ENCODE results near the gene RUSF1.

Gene RUSF1

DNA sequence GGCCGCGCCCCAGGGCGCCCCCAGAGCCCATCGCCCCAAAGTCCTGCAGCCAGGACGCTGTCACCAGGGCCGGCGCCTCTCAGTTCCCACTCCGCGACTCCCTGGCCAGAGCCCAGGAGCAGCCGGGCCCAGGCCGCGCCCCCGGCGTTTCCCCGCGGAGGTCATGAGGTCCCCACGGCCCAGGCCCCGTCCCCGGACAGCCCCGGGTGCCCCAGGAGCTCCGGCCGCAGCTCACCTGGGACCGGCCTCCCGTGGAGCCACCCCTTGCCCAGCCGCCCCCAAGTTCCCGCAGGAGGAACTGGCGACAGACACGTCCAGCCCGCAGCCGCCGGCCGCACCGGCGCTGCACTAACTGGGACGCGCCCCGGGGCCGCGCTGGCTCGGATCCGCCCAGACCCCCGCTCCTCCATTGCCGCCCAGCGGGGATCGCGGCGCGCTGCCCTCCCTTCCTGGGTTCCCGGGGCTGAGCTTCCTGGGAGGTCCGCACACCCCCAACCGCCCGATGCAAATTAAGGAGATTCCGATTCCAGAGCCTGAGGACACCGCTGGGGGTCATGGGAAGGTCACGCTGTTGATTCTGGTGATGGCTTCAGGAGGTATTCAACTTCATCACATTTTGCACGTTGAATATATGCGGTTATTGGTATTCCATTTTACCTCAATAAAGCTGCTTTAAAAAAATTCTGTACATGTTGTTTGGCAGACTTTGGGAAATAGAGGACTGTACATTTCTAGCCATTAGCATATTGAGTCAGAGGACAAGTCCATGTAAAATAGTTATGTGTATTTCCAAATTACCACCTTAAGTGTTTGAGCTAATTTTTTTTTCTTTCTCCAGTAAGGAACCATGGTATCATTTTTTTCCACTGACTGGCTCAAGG lies 29.4 kb upstream of the RUSF1 start:
- no peak overlapping the region for H4K8ac ChIP-seq (ENCODE audit: low read depth, low read length)
- no peak overlapping the region for H2AK5ac ChIP-seq (ENCODE audit: low read depth, low read length)
- H3K4ac ChIP-seq (ENCODE audit: low read length) = no peak overlapping the region
- peaks cover 2 to 13% of the 10 kb centered on the region in 2 donors for H3K9me3 ChIP-seq (replicated peaks in 1 of 2; ENCODE audit: control insufficient read depth in 2 of 2, insufficient read depth in 1 of 2, low read depth in 1 of 2, low read length in 2 of 2)
- DNase-seq (ENCODE audit: low spot score) = no peak
- peak overlapping the region; percentile 17 for H3K18ac ChIP-seq (ENCODE audit: low read length)
- H3K14ac ChIP-seq (ENCODE audit: low read length) = no peak overlapping the region
- H3K23ac ChIP-seq (ENCODE audit: low read depth, low read length, poor library complexity) = no peak overlapping the region
- no peak overlapping the region for H4K91ac ChIP-seq (ENCODE audit: low read depth, low read length, poor library complexity)
- peak overlapping the region; percentile 29 to 54 for H3K4me3 ChIP-seq (ENCODE audit: low read length in 2 of 2)
- H3K27ac ChIP-seq (replicated peaks; ENCODE audit: low read length) = no peak overlapping the region
- H2BK5ac ChIP-seq (ENCODE audit: low read length) = no peak overlapping the region
- no peak overlapping the region for H2BK15ac ChIP-seq (ENCODE audit: low read length)
- WGBS, 2 donors (ENCODE audit: extremely low coverage in 2 of 2, insufficient read length in 2 of 2, insufficient replicate concordance in 1 of 2) = no CpG with 5 or more reads among the region's 57 CpGs
- no peaks in the 10 kb centered on the region for H3K79me1 ChIP-seq (ENCODE audit: low read depth, low read length)
- H2BK12ac ChIP-seq (ENCODE audit: low read length) = no peak overlapping the region
- H3K9ac ChIP-seq (ENCODE audit: low read depth, low read length, poor library complexity) = peak overlapping the region; percentile 44
- no peaks in the 10 kb centered on the region for H3K36me3 ChIP-seq (replicated peaks in 1 of 2; ENCODE audit: control insufficient read depth in 2 of 2, insufficient read depth in 2 of 2, low read length in 2 of 2)
- H2BK120ac ChIP-seq (ENCODE audit: low read depth, low read length) = no peak overlapping the region
- peak overlapping the region; percentile 76 for H2AFZ ChIP-seq (ENCODE audit: low read length)
- H3K4me1 ChIP-seq (ENCODE audit: control insufficient read depth in 2 of 2, insufficient read depth in 1 of 2, low read depth in 1 of 2, low read length in 2 of 2) = no peaks in the 10 kb centered on the region
- H3K27me3 ChIP-seq (ENCODE audit: control insufficient read depth in 3 of 3, insufficient read depth in 3 of 3, low read depth in 1 of 3, low read length in 3 of 3) = peaks cover 0 to 17% (median 0%) of the 10 kb centered on the region in 3 experiments
- H3K4me2 ChIP-seq (ENCODE audit: insufficient read depth, low read length, poor library complexity, severe bottlenecking) = peak overlapping the region; percentile 45

DNA sequence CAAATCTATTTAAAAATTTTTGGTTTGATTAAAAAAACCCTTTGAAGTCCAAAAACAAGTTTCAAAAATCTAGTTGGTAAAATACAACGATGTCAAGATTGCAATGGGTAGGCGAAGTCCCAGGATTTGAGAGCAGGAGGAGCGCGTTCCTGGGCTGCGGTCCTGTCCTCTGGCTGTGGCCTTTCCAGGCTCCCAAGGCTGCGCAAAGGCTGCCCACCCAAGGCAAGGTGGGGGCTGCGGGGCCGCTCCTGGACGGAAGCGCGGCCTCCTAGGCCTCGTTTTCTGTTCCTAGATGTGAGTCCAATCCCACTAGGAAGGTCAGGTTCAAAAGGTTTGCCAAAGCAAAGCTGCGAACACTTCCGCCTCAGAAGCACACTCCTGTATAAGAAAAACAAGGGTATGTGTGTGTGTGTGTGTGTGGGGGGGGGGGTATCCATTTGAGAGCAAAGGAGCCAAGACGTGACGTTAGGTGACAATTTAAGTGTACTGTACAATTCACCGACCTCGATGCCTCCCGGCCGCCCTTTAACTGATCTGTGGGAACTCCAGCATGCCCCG lies 28.7 kb upstream of the RUSF1 start:
- no peak overlapping the region for H2BK120ac ChIP-seq (ENCODE audit: low read depth, low read length)
- DNase-seq (ENCODE audit: low spot score) = no peak
- peaks cover 0 to 17% (median 0%) of the 10 kb centered on the region in 3 experiments for H3K27me3 ChIP-seq (ENCODE audit: control insufficient read depth in 3 of 3, insufficient read depth in 3 of 3, low read depth in 1 of 3, low read length in 3 of 3)
- no peak overlapping the region for H4K8ac ChIP-seq (ENCODE audit: low read depth, low read length)
- H2AFZ ChIP-seq (ENCODE audit: low read length) = peak overlapping the region; percentile 76
- no CpG with 5 or more reads among the region's 21 CpGs for WGBS, 2 donors (ENCODE audit: extremely low coverage in 2 of 2, insufficient read length in 2 of 2, insufficient replicate concordance in 1 of 2)
- peak overlapping the region; percentile 45 for H3K4me2 ChIP-seq (ENCODE audit: insufficient read depth, low read length, poor library complexity, severe bottlenecking)
- H3K4me1 ChIP-seq (ENCODE audit: control insufficient read depth in 2 of 2, insufficient read depth in 1 of 2, low read depth in 1 of 2, low read length in 2 of 2) = no peaks in the 10 kb centered on the region
- H2BK15ac ChIP-seq (ENCODE audit: low read length) = no peak overlapping the region
- H2AK5ac ChIP-seq (ENCODE audit: low read depth, low read length) = no peak overlapping the region
- H3K4ac ChIP-seq (ENCODE audit: low read length) = no peak overlapping the region
- no peak overlapping the region for H3K23ac ChIP-seq (ENCODE audit: low read depth, low read length, poor library complexity)
- peak overlapping the region in 1 of 2 donors; percentile 29 for H3K4me3 ChIP-seq (ENCODE audit: low read length in 2 of 2)
- peak overlapping the region; percentile 44 for H3K9ac ChIP-seq (ENCODE audit: low read depth, low read length, poor library complexity)
- no peaks in the 10 kb centered on the region for H3K79me1 ChIP-seq (ENCODE audit: low read depth, low read length)
- H2BK12ac ChIP-seq (ENCODE audit: low read length) = no peak overlapping the region
- H3K9me3 ChIP-seq (replicated peaks in 1 of 2; ENCODE audit: control insufficient read depth in 2 of 2, insufficient read depth in 1 of 2, low read depth in 1 of 2, low read length in 2 of 2) = peaks cover 2 to 6% of the 10 kb centered on the region in 2 donors
- no peak overlapping the region for H2BK5ac ChIP-seq (ENCODE audit: low read length)
- H3K14ac ChIP-seq (ENCODE audit: low read length) = no peak overlapping the region
- no peak overlapping the region for H3K27ac ChIP-seq (replicated peaks; ENCODE audit: low read length)
- no peak overlapping the region for H3K18ac ChIP-seq (ENCODE audit: low read length)
- no peak overlapping the region for H4K91ac ChIP-seq (ENCODE audit: low read depth, low read length, poor library complexity)
- no peaks in the 10 kb centered on the region for H3K36me3 ChIP-seq (replicated peaks in 1 of 2; ENCODE audit: control insufficient read depth in 2 of 2, insufficient read depth in 2 of 2, low read length in 2 of 2)

DNA sequence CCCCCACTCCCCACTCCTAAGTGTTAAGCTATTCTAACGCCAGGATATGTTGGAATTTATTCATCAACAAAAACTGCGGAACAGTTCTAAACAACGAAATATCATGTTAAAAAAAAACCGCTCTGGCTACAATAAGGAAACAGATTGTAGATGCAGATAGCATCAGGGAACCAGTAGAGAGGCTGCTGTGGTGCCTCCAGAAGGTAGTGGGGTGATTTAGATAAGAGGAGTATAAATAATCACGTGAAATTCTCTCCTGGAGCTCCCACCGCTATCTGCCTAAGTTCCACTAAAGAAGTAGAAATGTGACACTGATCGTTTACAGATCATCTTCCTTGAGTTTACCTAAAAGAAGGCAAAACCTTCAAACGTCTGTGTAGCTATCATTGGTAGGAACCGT lies 27.5 kb upstream of the RUSF1 start:
- H3K36me3 ChIP-seq (replicated peaks in 1 of 2; ENCODE audit: control insufficient read depth in 2 of 2, insufficient read depth in 2 of 2, low read length in 2 of 2) = no peaks in the 10 kb centered on the region
- no peaks in the 10 kb centered on the region for H3K79me1 ChIP-seq (ENCODE audit: low read depth, low read length)
- H3K9ac ChIP-seq (ENCODE audit: low read depth, low read length, poor library complexity) = no peak overlapping the region
- no peak overlapping the region for H3K14ac ChIP-seq (ENCODE audit: low read length)
- H3K27me3 ChIP-seq (ENCODE audit: control insufficient read depth in 3 of 3, insufficient read depth in 3 of 3, low read depth in 1 of 3, low read length in 3 of 3) = peaks cover 0 to 21% (median 6%) of the 10 kb centered on the region in 3 experiments
- peaks cover 6 to 7% of the 10 kb centered on the region in 2 donors for H3K9me3 ChIP-seq (replicated peaks in 1 of 2; ENCODE audit: control insufficient read depth in 2 of 2, insufficient read depth in 1 of 2, low read depth in 1 of 2, low read length in 2 of 2)
- H3K18ac ChIP-seq (ENCODE audit: low read length) = no peak overlapping the region
- DNase-seq (ENCODE audit: low spot score) = no peak
- H2AK5ac ChIP-seq (ENCODE audit: low read depth, low read length) = no peak overlapping the region
- no peak overlapping the region for H2BK12ac ChIP-seq (ENCODE audit: low read length)
- no peak overlapping the region for H4K91ac ChIP-seq (ENCODE audit: low read depth, low read length, poor library complexity)
- H2BK120ac ChIP-seq (ENCODE audit: low read depth, low read length) = no peak overlapping the region
- no peak overlapping the region for H2BK5ac ChIP-seq (ENCODE audit: low read length)
- H2AFZ ChIP-seq (ENCODE audit: low read length) = no peak overlapping the region
- H3K27ac ChIP-seq (replicated peaks; ENCODE audit: low read length) = no peak overlapping the region
- no CpG with 5 or more reads among the region's 9 CpGs for WGBS, 2 donors (ENCODE audit: extremely low coverage in 2 of 2, insufficient read length in 2 of 2, insufficient replicate concordance in 1 of 2)
- no peak overlapping the region for H3K4me2 ChIP-seq (ENCODE audit: insufficient read depth, low read length, poor library complexity, severe bottlenecking)
- no peak overlapping the region for H2BK15ac ChIP-seq (ENCODE audit: low read length)
- H3K4ac ChIP-seq (ENCODE audit: low read length) = no peak overlapping the region
- no peak overlapping the region for H4K8ac ChIP-seq (ENCODE audit: low read depth, low read length)
- peaks cover 0 to 1% of the 10 kb centered on the region in 2 donors for H3K4me1 ChIP-seq (ENCODE audit: control insufficient read depth in 2 of 2, insufficient read depth in 1 of 2, low read depth in 1 of 2, low read length in 2 of 2)
- no peak overlapping the region for H3K23ac ChIP-seq (ENCODE audit: low read depth, low read length, poor library complexity)
- no peak overlapping the region for H3K4me3 ChIP-seq (ENCODE audit: low read length in 2 of 2)

DNA sequence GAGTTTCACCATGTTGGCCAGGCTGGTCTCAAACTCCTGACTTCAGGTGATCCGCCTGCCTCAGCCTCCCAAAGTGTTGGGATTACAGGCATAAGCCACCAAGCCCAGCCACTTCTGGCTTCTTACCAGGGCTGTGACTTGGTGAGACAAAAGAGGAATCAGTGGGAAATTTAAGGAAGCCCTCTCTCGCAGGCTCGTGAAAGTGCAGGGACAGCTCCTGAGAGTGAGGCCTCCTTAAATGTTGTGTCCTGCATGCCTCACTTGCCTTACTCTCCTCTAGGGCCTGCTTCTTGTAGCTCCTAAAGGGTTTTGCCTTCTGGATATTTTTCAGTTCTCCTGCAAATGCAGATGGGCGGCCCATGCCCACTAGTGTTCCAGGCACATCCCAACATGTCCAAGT lies 24.7 kb upstream of the RUSF1 start:
- H3K18ac ChIP-seq (ENCODE audit: low read length) = no peak overlapping the region
- H2BK15ac ChIP-seq (ENCODE audit: low read length) = no peak overlapping the region
- no peak overlapping the region for H2BK120ac ChIP-seq (ENCODE audit: low read depth, low read length)
- no peak overlapping the region for H2AFZ ChIP-seq (ENCODE audit: low read length)
- peaks cover 0 to 4% of the 10 kb centered on the region in 2 donors for H3K4me1 ChIP-seq (ENCODE audit: control insufficient read depth in 2 of 2, insufficient read depth in 1 of 2, low read depth in 1 of 2, low read length in 2 of 2)
- H2BK12ac ChIP-seq (ENCODE audit: low read length) = no peak overlapping the region
- H3K9me3 ChIP-seq (replicated peaks in 1 of 2; ENCODE audit: control insufficient read depth in 2 of 2, insufficient read depth in 1 of 2, low read depth in 1 of 2, low read length in 2 of 2) = peaks cover 3 to 7% of the 10 kb centered on the region in 2 donors
- no peaks in the 10 kb centered on the region for H3K79me1 ChIP-seq (ENCODE audit: low read depth, low read length)
- no peak overlapping the region for H3K4me3 ChIP-seq (ENCODE audit: low read length in 2 of 2)
- H2BK5ac ChIP-seq (ENCODE audit: low read length) = no peak overlapping the region
- no peak overlapping the region for H3K23ac ChIP-seq (ENCODE audit: low read depth, low read length, poor library complexity)
- WGBS, 2 donors (ENCODE audit: extremely low coverage in 2 of 2, insufficient read length in 2 of 2, insufficient replicate concordance in 1 of 2) = no CpG with 5 or more reads among the region's 4 CpGs
- no peak overlapping the region for H3K4ac ChIP-seq (ENCODE audit: low read length)
- H2AK5ac ChIP-seq (ENCODE audit: low read depth, low read length) = no peak overlapping the region
- peaks cover 0 to 44% (median 31%) of the 10 kb centered on the region in 3 experiments for H3K27me3 ChIP-seq (ENCODE audit: control insufficient read depth in 3 of 3, insufficient read depth in 3 of 3, low read depth in 1 of 3, low read length in 3 of 3)
- no peak overlapping the region for H3K4me2 ChIP-seq (ENCODE audit: insufficient read depth, low read length, poor library complexity, severe bottlenecking)
- no peak overlapping the region for H3K9ac ChIP-seq (ENCODE audit: low read depth, low read length, poor library complexity)
- no peak overlapping the region for H4K91ac ChIP-seq (ENCODE audit: low read depth, low read length, poor library complexity)
- no peak overlapping the region for H3K27ac ChIP-seq (replicated peaks; ENCODE audit: low read length)
- H3K36me3 ChIP-seq (replicated peaks in 1 of 2; ENCODE audit: control insufficient read depth in 2 of 2, insufficient read depth in 2 of 2, low read length in 2 of 2) = no peaks in the 10 kb centered on the region
- no peak overlapping the region for H3K14ac ChIP-seq (ENCODE audit: low read length)
- no peak for DNase-seq (ENCODE audit: low spot score)
- H4K8ac ChIP-seq (ENCODE audit: low read depth, low read length) = no peak overlapping the region

All from neuronal stem cell (in vitro differentiated cells).